Smooth muscle cell of the brain vasculature (primary cell): ENCODE results near the gene ARFGAP2.

Source experiments
- DNase-seq: peaks from one replicate; pipeline ENCODE4 v3.0.0-alpha.2; 2012; ENCODE audit warnings: low read depth, low spot score

ARFGAP2 gene

GRCh38 chr11:47187723-47188122, 11.0 kb upstream of the ARFGAP2 start:
- DNase-seq: no peak

- no peak for DNase-seq
Measured at GRCh38 chr11:47186700-47187695, 10.3 kb upstream of the ARFGAP2 start.

GRCh38 chr11:47186076-47186699, 9.5 kb upstream of the ARFGAP2 start, which contains the start of gene PACSIN3:
TSS of gene PACSIN3 (minus strand) at chr11:47186434. CDS start at chr11:47182727, 3,707 bp downstream.
- DNase-seq: no peak

GRCh38 chr11:47185305-47186075, 8.8 kb upstream of the ARFGAP2 start:
- no peak for DNase-seq

- DNase-seq: no peak
Measured at GRCh38 chr11:47184711-47185304, 8.1 kb upstream of the ARFGAP2 start.

GRCh38 chr11:47183969-47184368, 7.3 kb upstream of the ARFGAP2 start:
- DNase-seq: no peak

GRCh38 chr11:47183031-47183856, 6.6 kb upstream of the ARFGAP2 start:
- no peak for DNase-seq

- DNase-seq: no peak
Measured at GRCh38 chr11:47182380-47182779, 5.7 kb upstream of the ARFGAP2 start.

- DNase-seq: no peak
Measured at GRCh38 chr11:47181271-47181670, 4.6 kb upstream of the ARFGAP2 start.

- DNase-seq: no peak
Measured at GRCh38 chr11:47180006-47180787, 3.5 kb upstream of the ARFGAP2 start.

- no peak for DNase-seq
Measured at GRCh38 chr11:47179655-47179991, 2.9 kb upstream of the ARFGAP2 start.

- no peak for DNase-seq
Measured at GRCh38 chr11:47178737-47179654, 2.3 kb upstream of the ARFGAP2 start.

- no peak for DNase-seq
Measured at GRCh38 chr11:47178316-47178715, 1.6 kb upstream of the ARFGAP2 start.

- DNase-seq: no peak
Measured at GRCh38 chr11:47177846-47178245, 1.2 kb upstream of the ARFGAP2 start.

- DNase-seq: no peak
Measured at GRCh38 chr11:47177229-47177845, 658 bp upstream of the ARFGAP2 start.

- no peak for DNase-seq
Measured at GRCh38 chr11:47175746-47176327, 842 bp downstream of the ARFGAP2 start.

- no peak for DNase-seq
Measured at GRCh38 chr11:47172740-47173336, 3.8 kb downstream of the ARFGAP2 start.

GRCh38 chr11:47171856-47172255, 4.8 kb downstream of the ARFGAP2 start:
- no peak for DNase-seq
